B cell (primary cell): ENCODE results near the gene MYEF2.

Source experiments
- CTCF ChIP-seq: fragments of 200-600 bp; IDR thresholded peaks from one replicate; pipeline ENCODE4 v1.8.0; 2022; ENCODE audit warnings: antibody characterized with exemption, mild to moderate bottlenecking
- EZH2 ChIP-seq: IDR thresholded peaks from 2 replicates; pipeline ENCODE4 v1.6.1; 2012; ENCODE audit warnings: borderline replicate concordance, low read depth, mild to moderate bottlenecking, moderate library complexity, low read length; ENCODE audit not compliant: insufficient read depth, poor library complexity, severe bottlenecking

GRCh38 chr15:48205981-48206380 lies 27.9 kb upstream of the MYEF2 start, which contains the start of gene SLC12A1:
- TF ChIP-seq CTCF (no peak), EZH2 (no peak)
